ENCODE measurements around the gene ASB3. TPM values are rescaled to one million over a fixed set of nuclear protein-coding genes. Genes with fewer than 3 reads are reported as not detected.

Gene ASB3
- polyA plus RNA-seq, 1 donor from 2014 or later = 60.4 TPM

DNA sequence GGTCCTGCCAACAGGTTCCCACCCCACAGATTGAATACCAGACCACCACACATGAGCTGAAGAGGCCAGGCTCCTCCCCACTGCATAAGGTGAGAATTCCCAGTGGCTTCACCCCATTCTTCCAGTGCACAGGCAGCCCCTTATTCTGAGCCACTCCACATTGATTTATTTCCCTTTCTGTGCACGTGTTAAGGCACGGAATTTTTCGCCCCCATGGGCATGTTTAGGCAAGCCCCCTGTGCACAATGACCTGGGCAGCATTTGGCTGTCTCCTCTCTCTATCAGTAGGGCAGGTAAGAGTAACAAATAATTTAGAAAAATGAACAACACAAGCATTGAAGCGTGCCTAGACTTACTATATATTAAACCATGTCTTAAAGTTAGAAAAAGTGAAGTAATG lies 34.4 kb downstream of the ASB3 start (continued):
- TF ChIP-seq REST (IDR thresholded peaks at IDR 0.05; ENCODE audit: borderline replicate concordance) (no peak), MXI1 (conservative IDR thresholded peaks at IDR 0.05; ENCODE audit: poor library complexity, severe bottlenecking) (no peak)

DNA sequence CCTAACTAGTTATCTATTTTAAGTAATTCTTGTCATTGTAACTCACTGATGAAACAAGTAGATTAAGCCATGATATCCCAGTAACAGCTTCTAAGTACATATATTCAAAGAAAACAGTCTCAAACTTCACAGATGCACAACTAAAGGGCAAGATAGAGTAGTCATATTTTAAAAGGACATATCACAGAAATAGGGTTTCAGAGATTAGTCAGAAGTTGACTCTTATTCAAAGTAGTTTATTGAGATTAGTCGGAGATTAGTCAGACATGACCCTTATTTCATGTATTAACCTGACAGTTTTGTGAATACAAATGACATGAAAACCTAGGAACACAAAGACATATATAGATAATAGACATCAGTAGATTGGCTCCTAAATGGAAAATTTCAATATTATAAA lies 35.0 kb downstream of the ASB3 start:
- Histone ChIP-seq H3K9me2 (ENCODE audit: insufficient read depth, low read length) (no peaks in the 10 kb centered on the region), H3K9me3 (ENCODE audit: low read length) (no peaks in the 10 kb centered on the region), H3K36me3 (ENCODE audit: insufficient read depth, low read length) (peaks cover 11% of the 10 kb centered on the region), H2AFZ (ENCODE audit: low read depth, low read length) (no peak overlapping the region), H3K9ac (ENCODE audit: low read length) (no peak overlapping the region), H3K4me2 (ENCODE audit: low read length) (no peak overlapping the region), H3K27ac (ENCODE audit: low read length) (no peak overlapping the region), H3K27me3 (ENCODE audit: insufficient read depth, low read depth, low read length) (no peaks in the 10 kb centered on the region), H3K4me3 (ENCODE audit: low read length) (no peak overlapping the region), H3K79me2 (replicated peaks; ENCODE audit: insufficient read depth, low read length) (no peaks in the 10 kb centered on the region), H4K20me1 (ENCODE audit: insufficient read depth) (no peaks in the 10 kb centered on the region), H3F3A (ENCODE audit: insufficient read depth, low read length, poor library complexity, severe bottlenecking) (no peaks in the 10 kb centered on the region)
- TF ChIP-seq POLR2AphosphoS5 (IDR thresholded peaks at IDR 0.05) (no peak), SMC3 (conservative IDR thresholded peaks at IDR 0.05; ENCODE audit: poor library complexity) (no peak), RAD21 (conservative IDR thresholded peaks at IDR 0.05) (no peak), MXI1 (conservative IDR thresholded peaks at IDR 0.05; ENCODE audit: poor library complexity, severe bottlenecking) (no peak)

DNA sequence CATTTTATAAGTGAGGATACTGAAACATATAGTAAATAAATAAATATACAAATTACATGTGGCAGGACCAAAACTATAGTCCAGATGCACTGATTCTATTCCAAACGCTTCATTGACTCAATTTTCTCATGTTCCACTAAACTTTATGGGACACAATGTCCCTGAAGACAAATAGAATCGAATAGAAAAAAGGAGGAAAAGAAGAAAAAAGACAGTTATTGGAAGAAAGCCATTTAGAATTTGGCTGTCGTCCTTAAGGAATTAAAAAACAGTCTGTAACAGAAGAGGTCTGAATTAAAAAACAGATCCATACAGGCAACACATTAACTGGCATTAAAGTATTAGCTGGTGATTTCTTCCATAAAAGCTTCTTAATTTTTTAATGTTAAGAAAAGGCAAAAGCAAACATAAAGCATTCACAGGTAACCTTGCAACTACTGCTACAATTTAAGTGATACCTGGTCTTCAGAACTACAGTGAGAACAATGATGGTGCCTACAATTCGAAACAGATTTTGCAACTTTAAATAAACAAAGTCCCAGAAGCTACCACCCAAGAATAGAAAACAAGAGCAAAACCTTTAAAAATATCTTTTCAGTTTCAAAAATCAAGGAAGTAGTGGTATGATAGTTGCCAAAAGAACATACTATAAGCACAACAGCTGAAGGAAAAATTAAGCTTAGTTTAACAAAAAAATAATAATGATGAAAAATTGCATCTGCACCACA lies 36.5 kb downstream of the ASB3 start:
- H4K20me1 ChIP-seq (ENCODE audit: insufficient read depth) = no peaks in the 10 kb centered on the region
- TF ChIP-seq REST (IDR thresholded peaks at IDR 0.05; ENCODE audit: borderline replicate concordance) = no peak
- no peak for TF ChIP-seq POLR2AphosphoS5 (IDR thresholded peaks at IDR 0.05)
- TF ChIP-seq SMC3 (conservative IDR thresholded peaks at IDR 0.05; ENCODE audit: poor library complexity) = no peak
- TF ChIP-seq TAF1 (IDR thresholded peaks at IDR 0.05; ENCODE audit: low read depth) = no peak
- no peak for TF ChIP-seq EP300 (conservative IDR thresholded peaks at IDR 0.05; ENCODE audit: poor library complexity, severe bottlenecking)
- TF ChIP-seq MXI1 (conservative IDR thresholded peaks at IDR 0.05; ENCODE audit: poor library complexity, severe bottlenecking) = no peak
- TF ChIP-seq RAD21 (conservative IDR thresholded peaks at IDR 0.05) = no peak
- TF ChIP-seq EZH2 (IDR thresholded peaks at IDR 0.05; ENCODE audit: borderline replicate concordance, insufficient read depth, low read length, poor library complexity, severe bottlenecking) = no peak
- TF ChIP-seq CTCF (IDR thresholded peaks at IDR 0.05; ENCODE audit: poor library complexity, severe bottlenecking) = no peak
- H3K27me3 ChIP-seq (ENCODE audit: insufficient read depth, low read depth, low read length) = no peaks in the 10 kb centered on the region

More for the DNA sequence above, 36.5 kb downstream of the ASB3 start:
- no peak overlapping the region for H2AFZ ChIP-seq (ENCODE audit: low read depth, low read length)
- H3K9me3 ChIP-seq (ENCODE audit: low read length) = no peaks in the 10 kb centered on the region
- no peak overlapping the region for H3K4me2 ChIP-seq (ENCODE audit: low read length)
- H3K36me3 ChIP-seq (ENCODE audit: insufficient read depth, low read length) = peaks cover 6% of the 10 kb centered on the region
- no peaks in the 10 kb centered on the region for H3K9me2 ChIP-seq (ENCODE audit: insufficient read depth, low read length)
- no peak overlapping the region for H3K27ac ChIP-seq (ENCODE audit: low read length)
- no peaks in the 10 kb centered on the region for H3F3A ChIP-seq (ENCODE audit: insufficient read depth, low read length, poor library complexity, severe bottlenecking)
- no peak overlapping the region for H3K9ac ChIP-seq (ENCODE audit: low read length)
- no peaks in the 10 kb centered on the region for H3K79me2 ChIP-seq (replicated peaks; ENCODE audit: insufficient read depth, low read length)
- H3K4me3 ChIP-seq (ENCODE audit: low read length) = no peak overlapping the region

Data from neural cell (in vitro differentiated cells).